Ovary (tissue), 3 donors: ENCODE data around the gene DENND5B.
"Not testable (repeated sequence)": the region's sequence is repeated elsewhere in the genome, so short reads cannot be mapped to it uniquely, and the experiment has no call there.

Source experiments
- POLR2A ChIP-seq: fragments of 450-650 bp; IDR thresholded peaks from one replicate; pipeline ENCODE4 v1.6.1; 2017; ENCODE audit warnings: antibody characterized with exemption, mild to moderate bottlenecking, moderate library complexity
- TF ChIP-seq, protein P1 (sequence below), 3 donors: fragments of 450-650 bp in 2 of 3; fragments of 200-600 bp in 1 of 3; IDR thresholded peaks; one replicate each; pipeline versions ENCODE4 v1.5.1 to v1.8.0; 2016 to 2022; ENCODE audit warnings: antibody characterized with exemption in 3 of 3, mild to moderate bottlenecking in 1 of 3
- donor health status: DM: no; HTN: no; CAD: no.

- not testable (repeated sequence) for TF ChIP-seq POLR2A
- TF ChIP-seq, protein P1, sequence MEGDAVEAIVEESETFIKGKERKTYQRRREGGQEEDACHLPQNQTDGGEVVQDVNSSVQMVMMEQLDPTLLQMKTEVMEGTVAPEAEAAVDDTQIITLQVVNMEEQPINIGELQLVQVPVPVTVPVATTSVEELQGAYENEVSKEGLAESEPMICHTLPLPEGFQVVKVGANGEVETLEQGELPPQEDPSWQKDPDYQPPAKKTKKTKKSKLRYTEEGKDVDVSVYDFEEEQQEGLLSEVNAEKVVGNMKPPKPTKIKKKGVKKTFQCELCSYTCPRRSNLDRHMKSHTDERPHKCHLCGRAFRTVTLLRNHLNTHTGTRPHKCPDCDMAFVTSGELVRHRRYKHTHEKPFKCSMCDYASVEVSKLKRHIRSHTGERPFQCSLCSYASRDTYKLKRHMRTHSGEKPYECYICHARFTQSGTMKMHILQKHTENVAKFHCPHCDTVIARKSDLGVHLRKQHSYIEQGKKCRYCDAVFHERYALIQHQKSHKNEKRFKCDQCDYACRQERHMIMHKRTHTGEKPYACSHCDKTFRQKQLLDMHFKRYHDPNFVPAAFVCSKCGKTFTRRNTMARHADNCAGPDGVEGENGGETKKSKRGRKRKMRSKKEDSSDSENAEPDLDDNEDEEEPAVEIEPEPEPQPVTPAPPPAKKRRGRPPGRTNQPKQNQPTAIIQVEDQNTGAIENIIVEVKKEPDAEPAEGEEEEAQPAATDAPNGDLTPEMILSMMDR (IDR thresholded peaks at IDR 0.05): peak; percentile 61 to 87 (median 84)
Measured at GRCh38 chr12:31403099-31403607, 187.8 kb downstream of the DENND5B start.
